Heart left ventricle (tissue), 16 donors: ENCODE measurements around the gene SORCS2. TPM values are rescaled to one million over a fixed set of nuclear protein-coding genes. Genes with fewer than 3 reads are reported as not detected.
A peak's percentile ranks its signal among the peaks of the same experiment; 100 is the strongest.

Source experiments
- ATAC-seq, 4 donors: fragments of 200-7000 bp; cut with Tn5 transposase; one replicate each; pipeline ENCODE4 v1.9.1; 2020 to 2022; ENCODE audit warnings: moderate library complexity in 4 of 4, mild to moderate bottlenecking in 3 of 4, moderate number of reproducible peaks in 1 of 4
- DNase-seq, 5 donors: peaks; one replicate each; pipeline ENCODE4 v3.0.0-alpha.2; 2020
- H3K27ac ChIP-seq, 12 donors: fragments of 200-600 bp; sonication (generic) in 4 of 12; one replicate each; pipeline versions ENCODE4 v1.5.0 to v1.8.0; 2016 to 2022; ENCODE audit warnings: mild to moderate bottlenecking in 2 of 12
- H3K27me3 ChIP-seq, 9 donors: fragments of 200-600 bp; sonication (generic) in 2 of 9; one replicate each; pipeline versions ENCODE4 v1.5.1 to v1.8.0; 2016 to 2022; ENCODE audit warnings: mild to moderate bottlenecking in 3 of 9
- H3K36me3 ChIP-seq, 9 donors: fragments of 200-600 bp; sonication (generic) in 2 of 9; one replicate each; pipeline versions ENCODE4 v1.5.0 to v1.8.0; 2018 to 2022; ENCODE audit warnings: mild to moderate bottlenecking in 2 of 9
- H3K4me1 ChIP-seq, 12 donors: fragments of 200-600 bp; sonication (generic) in 4 of 12; one replicate each; pipeline versions ENCODE4 v1.5.0 to v1.8.0; 2016 to 2022; ENCODE audit warnings: mild to moderate bottlenecking in 3 of 12
- H3K4me3 ChIP-seq, 12 donors: fragments of 200-600 bp; sonication (generic) in 4 of 12; one replicate each; pipeline versions ENCODE4 v1.5.0 to v1.8.0; 2017 to 2022; ENCODE audit warnings: mild to moderate bottlenecking in 9 of 12, moderate library complexity in 4 of 12
- H3K9me3 ChIP-seq, 12 donors: fragments of 200-600 bp; sonication (generic) in 4 of 12; one replicate each; pipeline versions ENCODE4 v1.5.0 to v1.8.0; 2016 to 2022; ENCODE audit warnings: mild to moderate bottlenecking in 1 of 12
- POLR2A ChIP-seq, 2 donors: fragments of 450-650 bp; IDR thresholded peaks; one replicate each; pipeline ENCODE4 v1.6.1; 2017; ENCODE audit warnings: antibody characterized with exemption in 2 of 2, mild to moderate bottlenecking in 2 of 2, moderate library complexity in 2 of 2
- WGBS, 4 donors: extraction: QIAGEN DNeasy Blood & Tissue Kit in 2 of 4; methylation state at CpG; one replicate each; pipeline versions ENCODE4 v1.1.5 to v1.1.7; 2013 to 2018; 5-methylcytosine and 5-hydroxymethylcytosine counted together
- intact Hi-C, 10 donors: fragments of 100-400 bp; cut with DNase I; formaldehyde crosslinking; loops; one replicate each; pipeline versions ENCODE4 v1.11.1 to v1.14.2; 2022
- polyA plus RNA-seq, 2 donors: library from polyadenylated mRNA; stranded (reverse); fragments of 200-250 nt; gene quantifications; one replicate each; pipeline ENCODE4 v1.2.3, GENCODE V29; 2013
- total RNA-seq, 9 donors: library from RNA; depleted of rRNA in 2 of 9; stranded (reverse); fragments of >200 nt in 2 of 9; fragmentation: NEBNext Ultra II Directional in 3 of 9; extraction: Animal tissue kit (Norgen Biotek cat#: 25700) in 3 of 9; gene quantifications; one replicate each; pipeline versions ENCODE4 v1.1.0 to v1.2.4, GENCODE V29; 2016 to 2023
- TF ChIP-seq, protein P1 (sequence below), 12 donors: fragments of 200-600 bp; sonication (generic) in 4 of 12; IDR thresholded peaks; one replicate each; pipeline versions ENCODE4 v1.5.0 to v1.8.0; 2018 to 2022; ENCODE audit warnings: antibody characterized with exemption in 12 of 12, mild to moderate bottlenecking in 5 of 12
- donor health status: ischemic (EF 13 %, LVEDD 7.1; RV severe dilation, severe dysfunction).
- donor health status: healthy with polysubstance abuse.
- donor health status: DM: no; HTN: yes; CAD: no.
- donor health status: DM: no; HTN: no; CAD: no.
- donor health status: ischemic (EF 25% LVEDD 6.9; RV normal size, moderate dysfunction).
- donor health status: ischemic (EF 25% LVEDD 5.7; RV mildly dilated, moderate dysfunction).
- donor health status: healthy.
- donor health status: DM: yes; HTN: yes; CAD: no.
- donor health status: ischemic (EF 35%, LVEDD 5.7; RV mildly dilated, moderate dysfunction).
- donor health status: nonischemic (EF 11% LVEDD 7.7; RV severe dilation, severe dysfunction).
- donor health status: DM: yes; HTN: yes; CAD: no.
- donor health status: PGD.
- donor health status: ischemic (EF 29% LVEDD 5.4; RV normal size, mild dysfunction).
- donor health status: nonischemic (EF 23%, LVEDD 6.1; RV moderate dilation, normal function).

The SORCS2 gene
- total and polyA plus RNA-seq, 11 donors, result 0.28 to 5.5 (median 2.4) TPM

GRCh38 chr4:7426525-7427171 is 234.3 kb downstream of the SORCS2 start:
- ATAC-seq (no peak), DNase-seq (peak in 3 of 5 donors; percentile 6 to 56 (median 13))
- Histone ChIP-seq H3K27me3 (no peaks in the 10 kb centered on the region), H3K4me3 (no peak overlapping the region), H3K36me3 (no peaks in the 10 kb centered on the region), H3K9me3 (no peaks in the 10 kb centered on the region), H3K27ac (no peak overlapping the region), H3K4me1 (peaks cover 0 to 5% (median 0%) of the 10 kb centered on the region in 12 donors)
- 80 to 92% (median 89%) methylated on average over 17 to 20 of the region's 20 CpGs for WGBS, 4 donors
- intact Hi-C loops, result no loop called here
- no peak for TF ChIP-seq POLR2A (IDR thresholded peaks at IDR 0.05)
- TF ChIP-seq, protein P1, sequence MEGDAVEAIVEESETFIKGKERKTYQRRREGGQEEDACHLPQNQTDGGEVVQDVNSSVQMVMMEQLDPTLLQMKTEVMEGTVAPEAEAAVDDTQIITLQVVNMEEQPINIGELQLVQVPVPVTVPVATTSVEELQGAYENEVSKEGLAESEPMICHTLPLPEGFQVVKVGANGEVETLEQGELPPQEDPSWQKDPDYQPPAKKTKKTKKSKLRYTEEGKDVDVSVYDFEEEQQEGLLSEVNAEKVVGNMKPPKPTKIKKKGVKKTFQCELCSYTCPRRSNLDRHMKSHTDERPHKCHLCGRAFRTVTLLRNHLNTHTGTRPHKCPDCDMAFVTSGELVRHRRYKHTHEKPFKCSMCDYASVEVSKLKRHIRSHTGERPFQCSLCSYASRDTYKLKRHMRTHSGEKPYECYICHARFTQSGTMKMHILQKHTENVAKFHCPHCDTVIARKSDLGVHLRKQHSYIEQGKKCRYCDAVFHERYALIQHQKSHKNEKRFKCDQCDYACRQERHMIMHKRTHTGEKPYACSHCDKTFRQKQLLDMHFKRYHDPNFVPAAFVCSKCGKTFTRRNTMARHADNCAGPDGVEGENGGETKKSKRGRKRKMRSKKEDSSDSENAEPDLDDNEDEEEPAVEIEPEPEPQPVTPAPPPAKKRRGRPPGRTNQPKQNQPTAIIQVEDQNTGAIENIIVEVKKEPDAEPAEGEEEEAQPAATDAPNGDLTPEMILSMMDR (IDR thresholded peaks at IDR 0.05), result no peak

- no peaks in the 10 kb centered on the region for H3K36me3 ChIP-seq
- peak in 3 of 5 donors; percentile 2 to 42 (median 9) for DNase-seq
- intact Hi-C loops, result no loop called here
- no peaks in the 10 kb centered on the region for H3K9me3 ChIP-seq
- 59 to 76% (median 74%) methylated on average over 10 of the region's 10 CpGs for WGBS, 4 donors
- H3K4me3 ChIP-seq, result no peak overlapping the region
- no peak for TF ChIP-seq POLR2A (IDR thresholded peaks at IDR 0.05)
- TF ChIP-seq, protein P1 (IDR thresholded peaks at IDR 0.05), result no peak
- ATAC-seq, result no peak
- no peak overlapping the region for H3K27ac ChIP-seq
- H3K27me3 ChIP-seq, result no peaks in the 10 kb centered on the region
- H3K4me1 ChIP-seq, result peaks cover 0 to 5% (median 0%) of the 10 kb centered on the region in 12 donors
These were observed 235.0 kb downstream of the SORCS2 start for GRCh38 chr4:7427361-7427760.

- intact Hi-C loops, result no loop called here
- ATAC-seq, result no peak
These were observed 235.5 kb downstream of the SORCS2 start for GRCh38 chr4:7427831-7428260.

More at GRCh38 chr4:7427831-7428260, 235.5 kb downstream of the SORCS2 start:
- Histone ChIP-seq H3K9me3 (no peaks in the 10 kb centered on the region), H3K36me3 (no peaks in the 10 kb centered on the region), H3K4me3 (no peak overlapping the region), H3K4me1 (peaks cover 0 to 5% (median 0%) of the 10 kb centered on the region in 12 donors), H3K27ac (no peak overlapping the region), H3K27me3 (no peaks in the 10 kb centered on the region)
- TF ChIP-seq, protein P1 (IDR thresholded peaks at IDR 0.05), result no peak
- TF ChIP-seq POLR2A (IDR thresholded peaks at IDR 0.05), result no peak
- DNase-seq, result peak in 3 of 5 donors; percentile 3 to 17 (median 14)
- 77 to 93% (median 82%) methylated on average over 3 to 13 of the region's 13 CpGs for WGBS, 4 donors
